OCI-LY1 (cell line): ENCODE results near the gene TIMP3.

Experiments
- EZH2 ChIP-seq: fragments of 200-600 bp; sonication (generic), shearing (Covaris generic); IDR thresholded peaks from 2 replicates; pipeline ENCODE4 v1.8.0; 2017; ENCODE audit warnings: borderline replicate concordance, mixed run types, mild to moderate bottlenecking, antibody characterized with exemption, low read length, moderate library complexity, mixed read lengths
- TF ChIP-seq, protein P1 (sequence below): fragments of 200-600 bp; sonication (generic), shearing (Covaris generic); IDR thresholded peaks from 2 replicates; pipeline ENCODE4 v1.5.1; 2017; ENCODE audit warnings: mild to moderate bottlenecking, antibody characterized with exemption, low read length, moderate library complexity, mixed read lengths

DNA sequence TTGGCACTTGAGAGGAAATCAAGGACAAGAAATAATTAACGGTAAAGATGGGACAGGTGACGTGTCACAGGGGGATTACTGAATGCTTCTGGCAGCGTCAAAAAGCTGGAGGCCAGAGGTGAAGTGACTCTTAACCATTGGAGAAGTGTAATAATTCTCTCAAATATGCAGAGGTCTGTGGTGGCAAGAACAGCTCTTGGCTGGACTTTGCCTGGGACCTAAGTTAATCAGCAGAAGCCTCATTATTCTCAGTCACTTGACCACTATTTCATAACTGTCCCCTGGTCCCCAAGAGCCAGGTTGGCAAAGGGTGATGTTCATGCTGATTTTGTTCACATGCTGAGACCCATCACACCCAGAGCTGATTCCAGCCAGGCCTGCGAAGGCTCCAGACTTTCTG lies 72.9 kb downstream of the TIMP3 start:
- TF ChIP-seq, protein P1, sequence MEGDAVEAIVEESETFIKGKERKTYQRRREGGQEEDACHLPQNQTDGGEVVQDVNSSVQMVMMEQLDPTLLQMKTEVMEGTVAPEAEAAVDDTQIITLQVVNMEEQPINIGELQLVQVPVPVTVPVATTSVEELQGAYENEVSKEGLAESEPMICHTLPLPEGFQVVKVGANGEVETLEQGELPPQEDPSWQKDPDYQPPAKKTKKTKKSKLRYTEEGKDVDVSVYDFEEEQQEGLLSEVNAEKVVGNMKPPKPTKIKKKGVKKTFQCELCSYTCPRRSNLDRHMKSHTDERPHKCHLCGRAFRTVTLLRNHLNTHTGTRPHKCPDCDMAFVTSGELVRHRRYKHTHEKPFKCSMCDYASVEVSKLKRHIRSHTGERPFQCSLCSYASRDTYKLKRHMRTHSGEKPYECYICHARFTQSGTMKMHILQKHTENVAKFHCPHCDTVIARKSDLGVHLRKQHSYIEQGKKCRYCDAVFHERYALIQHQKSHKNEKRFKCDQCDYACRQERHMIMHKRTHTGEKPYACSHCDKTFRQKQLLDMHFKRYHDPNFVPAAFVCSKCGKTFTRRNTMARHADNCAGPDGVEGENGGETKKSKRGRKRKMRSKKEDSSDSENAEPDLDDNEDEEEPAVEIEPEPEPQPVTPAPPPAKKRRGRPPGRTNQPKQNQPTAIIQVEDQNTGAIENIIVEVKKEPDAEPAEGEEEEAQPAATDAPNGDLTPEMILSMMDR, result no peak
- no peak for TF ChIP-seq EZH2
